ENCODE measurements around the gene CELF4. TPM values are rescaled to one million over a fixed set of nuclear protein-coding genes. Genes with fewer than 3 reads are reported as not detected.

The CELF4 gene
- total and polyA plus RNA-seq, 10 of the 15 experiments (the other 5 are each of a cell fraction or from before 2014, with no cell fraction given): 0.03 to 0.32 TPM; not detected in 8

DNA sequence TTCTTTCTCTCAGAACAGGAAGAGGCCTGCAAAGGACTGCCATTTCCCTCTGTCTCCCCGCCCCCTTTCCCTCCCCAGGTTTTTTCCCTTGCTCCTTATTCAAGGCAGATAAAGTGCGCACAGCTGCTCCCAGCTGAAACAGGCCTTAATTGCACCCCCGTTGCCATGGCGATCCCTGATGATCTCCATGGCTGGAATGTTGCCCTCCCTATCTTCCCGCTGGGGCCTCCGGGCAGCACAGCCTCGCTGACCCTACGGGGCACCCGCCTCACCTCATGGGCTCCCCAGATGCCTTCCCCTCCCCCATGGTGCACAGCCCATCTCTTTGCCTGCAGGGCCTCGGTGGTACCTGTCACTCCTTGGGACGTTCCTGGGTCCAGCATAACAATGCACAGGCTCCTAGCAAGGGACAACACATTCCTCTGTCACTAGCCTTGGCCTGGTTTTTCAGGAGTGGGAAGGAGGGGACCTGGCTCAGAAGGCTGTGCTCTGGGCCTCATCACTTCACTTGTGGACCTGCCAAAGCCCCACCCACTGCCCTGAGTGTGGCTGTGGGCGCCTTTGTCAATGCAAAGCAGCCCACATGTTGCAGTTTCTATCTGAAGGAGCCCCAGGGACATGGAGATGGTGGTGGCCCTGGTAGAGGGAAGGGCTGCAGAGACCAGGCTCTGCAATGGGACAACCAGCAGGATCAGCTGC, 115.0 kb downstream of the CELF4 start:
- POLR2A ChIA-PET: no interaction called here
- SMC1A ChIA-PET (ENCODE audit: uncharacterized antibody, unreplicated experiment): no interaction called here
- intact Hi-C loops (cut with micrococcal nuclease; ENCODE audit: unreplicated experiment): no loop called here
- H3K36me3 ChIP-seq (ENCODE audit: control insufficient read depth in 2 of 2, insufficient read depth in 2 of 2, low read length in 1 of 2): no peaks in the 10 kb centered on the region
- H4K20me1 ChIP-seq (ENCODE audit: control insufficient read depth, insufficient read depth): no peaks in the 10 kb centered on the region
- DNase-seq (ENCODE audit: low read depth, low spot score) (no peak), FAIRE-seq (no peak), ATAC-seq (no peak)
- 19% methylated on average over 12 of the region's 12 CpGs for WGBS (ENCODE audit: insufficient coverage, insufficient replicate concordance, low lambda C conversion rate, missing lambda C conversion rate)
- no peaks in the 10 kb centered on the region for H3K4me1 ChIP-seq (ENCODE audit: control insufficient read depth, insufficient read depth, low read length)
- H3K9ac ChIP-seq (ENCODE audit: control insufficient read depth, insufficient read depth, low read length): no peak overlapping the region
- no peak overlapping the region for H2AFZ ChIP-seq (ENCODE audit: control insufficient read depth, low read depth, low read length)
- no TSS peak for BruUV-seq (replicated peaks)
- peaks cover 0 to 5% of the 10 kb centered on the region in 2 experiments; a peak in 3 of 4 replicates for H3K27me3 ChIP-seq (replicated peaks in 1 of 2; ENCODE audit: control insufficient read depth in 2 of 2, insufficient read depth in 2 of 2, low read length in 1 of 2)
- in situ Hi-C loops (cut with MboI): no loop called here
- RAD21 ChIA-PET (ENCODE audit: unreplicated experiment): no interaction called here
- no peak overlapping the region for H3K27ac ChIP-seq (ENCODE audit: control insufficient read depth, insufficient read depth)
- CTCF ChIA-PET: no interaction called here
- H3K4me2 ChIP-seq (ENCODE audit: control insufficient read depth, insufficient read depth): no peak overlapping the region
- H3K4me3 ChIP-seq: no peak overlapping the region
- no peaks in the 10 kb centered on the region for H3K9me3 ChIP-seq (replicated peaks; ENCODE audit: control insufficient read depth, insufficient read depth, low read length)
- H3K79me2 ChIP-seq (ENCODE audit: control insufficient read depth, insufficient read depth, low read length): no peaks in the 10 kb centered on the region
- TF ChIP-seq EP300 (IDR thresholded peaks at IDR 0.05; ENCODE audit: borderline replicate concordance in 1 of 2, control insufficient read depth in 1 of 2, low read depth in 2 of 2, low read length in 2 of 2) (no peak), KDM1A (IDR thresholded peaks at IDR 0.05; ENCODE audit: borderline replicate concordance) (no peak), NFXL1 (IDR thresholded peaks at IDR 0.05; ENCODE audit: borderline replicate concordance) (no peak), ZNF274 (IDR thresholded peaks at IDR 0.05; ENCODE audit: insufficient read depth, insufficient read length) (no peak), POLR2AphosphoS2 (IDR thresholded peaks at IDR 0.05; ENCODE audit: low read depth, low read length) (no peak), JUND (IDR thresholded peaks at IDR 0.05; ENCODE audit: low read depth, low read length) (no peak), CBFB (IDR thresholded peaks at IDR 0.05; ENCODE audit: low read depth) (no peak), LARP7 (IDR thresholded peaks at IDR 0.05) (no peak), RAD21 (IDR thresholded peaks at IDR 0.05; ENCODE audit: insufficient read depth, low read depth, low read length) (no peak)
- TF ChIP-seq, protein P1, sequence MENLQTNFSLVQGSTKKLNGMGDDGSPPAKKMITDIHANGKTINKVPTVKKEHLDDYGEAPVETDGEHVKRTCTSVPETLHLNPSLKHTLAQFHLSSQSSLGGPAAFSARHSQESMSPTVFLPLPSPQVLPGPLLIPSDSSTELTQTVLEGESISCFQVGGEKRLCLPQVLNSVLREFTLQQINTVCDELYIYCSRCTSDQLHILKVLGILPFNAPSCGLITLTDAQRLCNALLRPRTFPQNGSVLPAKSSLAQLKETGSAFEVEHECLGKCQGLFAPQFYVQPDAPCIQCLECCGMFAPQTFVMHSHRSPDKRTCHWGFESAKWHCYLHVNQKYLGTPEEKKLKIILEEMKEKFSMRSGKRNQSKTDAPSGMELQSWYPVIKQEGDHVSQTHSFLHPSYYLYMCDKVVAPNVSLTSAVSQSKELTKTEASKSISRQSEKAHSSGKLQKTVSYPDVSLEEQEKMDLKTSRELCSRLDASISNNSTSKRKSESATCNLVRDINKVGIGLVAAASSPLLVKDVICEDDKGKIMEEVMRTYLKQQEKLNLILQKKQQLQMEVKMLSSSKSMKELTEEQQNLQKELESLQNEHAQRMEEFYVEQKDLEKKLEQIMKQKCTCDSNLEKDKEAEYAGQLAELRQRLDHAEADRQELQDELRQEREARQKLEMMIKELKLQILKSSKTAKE (IDR thresholded peaks at IDR 0.05; ENCODE audit: low read depth, poor library complexity, severe bottlenecking): no peak
- TF ChIP-seq, protein P2, sequence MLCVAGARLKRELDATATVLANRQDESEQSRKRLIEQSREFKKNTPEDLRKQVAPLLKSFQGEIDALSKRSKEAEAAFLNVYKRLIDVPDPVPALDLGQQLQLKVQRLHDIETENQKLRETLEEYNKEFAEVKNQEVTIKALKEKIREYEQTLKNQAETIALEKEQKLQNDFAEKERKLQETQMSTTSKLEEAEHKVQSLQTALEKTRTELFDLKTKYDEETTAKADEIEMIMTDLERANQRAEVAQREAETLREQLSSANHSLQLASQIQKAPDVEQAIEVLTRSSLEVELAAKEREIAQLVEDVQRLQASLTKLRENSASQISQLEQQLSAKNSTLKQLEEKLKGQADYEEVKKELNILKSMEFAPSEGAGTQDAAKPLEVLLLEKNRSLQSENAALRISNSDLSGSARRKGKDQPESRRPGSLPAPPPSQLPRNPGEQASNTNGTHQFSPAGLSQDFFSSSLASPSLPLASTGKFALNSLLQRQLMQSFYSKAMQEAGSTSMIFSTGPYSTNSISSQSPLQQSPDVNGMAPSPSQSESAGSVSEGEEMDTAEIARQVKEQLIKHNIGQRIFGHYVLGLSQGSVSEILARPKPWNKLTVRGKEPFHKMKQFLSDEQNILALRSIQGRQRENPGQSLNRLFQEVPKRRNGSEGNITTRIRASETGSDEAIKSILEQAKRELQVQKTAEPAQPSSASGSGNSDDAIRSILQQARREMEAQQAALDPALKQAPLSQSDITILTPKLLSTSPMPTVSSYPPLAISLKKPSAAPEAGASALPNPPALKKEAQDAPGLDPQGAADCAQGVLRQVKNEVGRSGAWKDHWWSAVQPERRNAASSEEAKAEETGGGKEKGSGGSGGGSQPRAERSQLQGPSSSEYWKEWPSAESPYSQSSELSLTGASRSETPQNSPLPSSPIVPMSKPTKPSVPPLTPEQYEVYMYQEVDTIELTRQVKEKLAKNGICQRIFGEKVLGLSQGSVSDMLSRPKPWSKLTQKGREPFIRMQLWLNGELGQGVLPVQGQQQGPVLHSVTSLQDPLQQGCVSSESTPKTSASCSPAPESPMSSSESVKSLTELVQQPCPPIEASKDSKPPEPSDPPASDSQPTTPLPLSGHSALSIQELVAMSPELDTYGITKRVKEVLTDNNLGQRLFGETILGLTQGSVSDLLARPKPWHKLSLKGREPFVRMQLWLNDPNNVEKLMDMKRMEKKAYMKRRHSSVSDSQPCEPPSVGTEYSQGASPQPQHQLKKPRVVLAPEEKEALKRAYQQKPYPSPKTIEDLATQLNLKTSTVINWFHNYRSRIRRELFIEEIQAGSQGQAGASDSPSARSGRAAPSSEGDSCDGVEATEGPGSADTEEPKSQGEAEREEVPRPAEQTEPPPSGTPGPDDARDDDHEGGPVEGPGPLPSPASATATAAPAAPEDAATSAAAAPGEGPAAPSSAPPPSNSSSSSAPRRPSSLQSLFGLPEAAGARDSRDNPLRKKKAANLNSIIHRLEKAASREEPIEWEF (IDR thresholded peaks at IDR 0.05; ENCODE audit: insufficient replicate concordance, low read depth, low read length): no peak
- TF ChIP-seq, protein P3, sequence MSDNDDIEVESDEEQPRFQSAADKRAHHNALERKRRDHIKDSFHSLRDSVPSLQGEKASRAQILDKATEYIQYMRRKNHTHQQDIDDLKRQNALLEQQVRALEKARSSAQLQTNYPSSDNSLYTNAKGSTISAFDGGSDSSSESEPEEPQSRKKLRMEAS (IDR thresholded peaks at IDR 0.05; ENCODE audit: low read depth, low read length): no peak
- TF ChIP-seq, protein P4, sequence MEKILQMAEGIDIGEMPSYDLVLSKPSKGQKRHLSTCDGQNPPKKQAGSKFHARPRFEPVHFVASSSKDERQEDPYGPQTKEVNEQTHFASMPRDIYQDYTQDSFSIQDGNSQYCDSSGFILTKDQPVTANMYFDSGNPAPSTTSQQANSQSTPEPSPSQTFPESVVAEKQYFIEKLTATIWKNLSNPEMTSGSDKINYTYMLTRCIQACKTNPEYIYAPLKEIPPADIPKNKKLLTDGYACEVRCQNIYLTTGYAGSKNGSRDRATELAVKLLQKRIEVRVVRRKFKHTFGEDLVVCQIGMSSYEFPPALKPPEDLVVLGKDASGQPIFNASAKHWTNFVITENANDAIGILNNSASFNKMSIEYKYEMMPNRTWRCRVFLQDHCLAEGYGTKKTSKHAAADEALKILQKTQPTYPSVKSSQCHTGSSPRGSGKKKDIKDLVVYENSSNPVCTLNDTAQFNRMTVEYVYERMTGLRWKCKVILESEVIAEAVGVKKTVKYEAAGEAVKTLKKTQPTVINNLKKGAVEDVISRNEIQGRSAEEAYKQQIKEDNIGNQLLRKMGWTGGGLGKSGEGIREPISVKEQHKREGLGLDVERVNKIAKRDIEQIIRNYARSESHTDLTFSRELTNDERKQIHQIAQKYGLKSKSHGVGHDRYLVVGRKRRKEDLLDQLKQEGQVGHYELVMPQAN (conservative IDR thresholded peaks at IDR 0.05): no peak

All from GM12878 (cell line).